ENCODE measurements around the gene ZBTB43. TPM values are rescaled to one million over a fixed set of nuclear protein-coding genes. Genes with fewer than 3 reads are reported as not detected.
A peak's percentile ranks its signal among the peaks of the same experiment; 100 is the strongest.

ZBTB43 gene
- total and polyA plus RNA-seq, 10 of the 15 experiments (the other 5 are each of a cell fraction or from before 2014, with no cell fraction given) = 2.4 to 19.3 (median 8.7) TPM

GRCh38 chr9:126763130-126763764 lies 41.6 kb upstream of the ZBTB43 start:
- no TSS peak for BruUV-seq (replicated peaks)
- RAD21 ChIA-PET (ENCODE audit: unreplicated experiment) = no interaction called here
- SMC1A ChIA-PET (ENCODE audit: uncharacterized antibody, unreplicated experiment) = interaction anchor here (1.0 kb wide), 1 partner anchor 56 kb away, joined by 3 read pairs; no protein-coding TSS in a partner anchor
- CTCF ChIA-PET = interaction anchor here (0.9 to 2.9 kb wide), 3 partner anchors 19 to 59 kb away, joined by 3 to 9 read pairs (median 3); no protein-coding TSS in a partner anchor
- POLR2A ChIA-PET = no interaction called here
- DNase-seq (ENCODE audit: low read depth, low spot score) = no peak
- FAIRE-seq = peak; percentile 66
- no peaks in the 10 kb centered on the region for H3K9me3 ChIP-seq (replicated peaks; ENCODE audit: control insufficient read depth, insufficient read depth, low read length)
- no peaks in the 10 kb centered on the region for H4K20me1 ChIP-seq (ENCODE audit: control insufficient read depth, insufficient read depth)
- H3K27ac ChIP-seq (ENCODE audit: control insufficient read depth, insufficient read depth) = no peak overlapping the region
- in situ Hi-C loops (cut with MboI) (no loop called here), intact Hi-C loops (cut with micrococcal nuclease; ENCODE audit: unreplicated experiment) (no loop called here)
- H3K36me3 ChIP-seq (ENCODE audit: control insufficient read depth in 2 of 2, insufficient read depth in 2 of 2, low read length in 1 of 2) = no peaks in the 10 kb centered on the region
- H3K4me2 ChIP-seq (ENCODE audit: control insufficient read depth, insufficient read depth) = no peak overlapping the region
- H3K4me3 ChIP-seq = no peak overlapping the region
- 65% methylated on average over 7 of the region's 7 CpGs for WGBS (ENCODE audit: insufficient coverage, insufficient replicate concordance, low lambda C conversion rate, missing lambda C conversion rate)
- H2AFZ ChIP-seq (ENCODE audit: control insufficient read depth, low read depth, low read length) = no peak overlapping the region
- no peaks in the 10 kb centered on the region for H3K4me1 ChIP-seq (ENCODE audit: control insufficient read depth, insufficient read depth, low read length)
- TF ChIP-seq NFYB (IDR thresholded peaks at IDR 0.05; ENCODE audit: insufficient read depth, low read depth, low read length) (peak; percentile 60; the same call in 1 of the 2 replicates), SIX5 (IDR thresholded peaks at IDR 0.05; ENCODE audit: low read depth, low read length, severe bottlenecking) (no peak), ZSCAN29 (IDR thresholded peaks at IDR 0.05) (no peak), STAT1 (conservative IDR thresholded peaks at IDR 0.05) (no peak), RELA (IDR thresholded peaks at IDR 0.05; ENCODE audit: borderline replicate concordance, partially characterized antibody) (no peak)
- TF ChIP-seq, protein P1, sequence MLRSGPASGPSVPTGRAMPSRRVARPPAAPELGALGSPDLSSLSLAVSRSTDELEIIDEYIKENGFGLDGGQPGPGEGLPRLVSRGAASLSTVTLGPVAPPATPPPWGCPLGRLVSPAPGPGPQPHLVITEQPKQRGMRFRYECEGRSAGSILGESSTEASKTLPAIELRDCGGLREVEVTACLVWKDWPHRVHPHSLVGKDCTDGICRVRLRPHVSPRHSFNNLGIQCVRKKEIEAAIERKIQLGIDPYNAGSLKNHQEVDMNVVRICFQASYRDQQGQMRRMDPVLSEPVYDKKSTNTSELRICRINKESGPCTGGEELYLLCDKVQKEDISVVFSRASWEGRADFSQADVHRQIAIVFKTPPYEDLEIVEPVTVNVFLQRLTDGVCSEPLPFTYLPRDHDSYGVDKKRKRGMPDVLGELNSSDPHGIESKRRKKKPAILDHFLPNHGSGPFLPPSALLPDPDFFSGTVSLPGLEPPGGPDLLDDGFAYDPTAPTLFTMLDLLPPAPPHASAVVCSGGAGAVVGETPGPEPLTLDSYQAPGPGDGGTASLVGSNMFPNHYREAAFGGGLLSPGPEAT (IDR thresholded peaks at IDR 0.05; ENCODE audit: low read depth) = no peak
- ATAC-seq = peak; percentile 59
- H3K27me3 ChIP-seq (replicated peaks in 1 of 2; ENCODE audit: control insufficient read depth in 2 of 2, insufficient read depth in 2 of 2, low read length in 1 of 2) = no peaks in the 10 kb centered on the region
- no peaks in the 10 kb centered on the region for H3K79me2 ChIP-seq (ENCODE audit: control insufficient read depth, insufficient read depth, low read length)
- no peak overlapping the region for H3K9ac ChIP-seq (ENCODE audit: control insufficient read depth, insufficient read depth, low read length)
